ENCODE measurements around the gene SCCPDH. TPM values are rescaled to one million over a fixed set of nuclear protein-coding genes. Genes with fewer than 3 reads are reported as not detected.

The SCCPDH gene
- total RNA-seq, 1 experiment from 2014 or later = 10.9 TPM

GRCh38 chr1:246680696-246681130 lies 43.5 kb upstream of the SCCPDH start:
- CTCF ChIA-PET = interaction anchor here (0.7 to 3.5 kb wide), 3 partner anchors 9 to 17 kb away, joined by 3 to 17 read pairs (median 3); no protein-coding TSS in a partner anchor
- TF ChIP-seq KAT7 (CRISPR knock-in tag; IDR thresholded peaks at IDR 0.05; ENCODE audit: borderline replicate concordance) = no peak
- H3K27ac Mint-ChIP-seq = no peak overlapping the region
- no peak overlapping the region for H3K4me3 Mint-ChIP-seq
- ATAC-seq (no peak), DNase-seq (ENCODE audit: low spot score) (no peak)
- no peaks in the 10 kb centered on the region for H3K4me1 Mint-ChIP-seq
- POLR2A ChIA-PET = no interaction called here
- no peaks in the 10 kb centered on the region for H3K9me3 Mint-ChIP-seq
- H3K36me3 Mint-ChIP-seq = no peaks in the 10 kb centered on the region
- H3K27me3 Mint-ChIP-seq (ENCODE audit: low read depth) = no peaks in the 10 kb centered on the region

DNA sequence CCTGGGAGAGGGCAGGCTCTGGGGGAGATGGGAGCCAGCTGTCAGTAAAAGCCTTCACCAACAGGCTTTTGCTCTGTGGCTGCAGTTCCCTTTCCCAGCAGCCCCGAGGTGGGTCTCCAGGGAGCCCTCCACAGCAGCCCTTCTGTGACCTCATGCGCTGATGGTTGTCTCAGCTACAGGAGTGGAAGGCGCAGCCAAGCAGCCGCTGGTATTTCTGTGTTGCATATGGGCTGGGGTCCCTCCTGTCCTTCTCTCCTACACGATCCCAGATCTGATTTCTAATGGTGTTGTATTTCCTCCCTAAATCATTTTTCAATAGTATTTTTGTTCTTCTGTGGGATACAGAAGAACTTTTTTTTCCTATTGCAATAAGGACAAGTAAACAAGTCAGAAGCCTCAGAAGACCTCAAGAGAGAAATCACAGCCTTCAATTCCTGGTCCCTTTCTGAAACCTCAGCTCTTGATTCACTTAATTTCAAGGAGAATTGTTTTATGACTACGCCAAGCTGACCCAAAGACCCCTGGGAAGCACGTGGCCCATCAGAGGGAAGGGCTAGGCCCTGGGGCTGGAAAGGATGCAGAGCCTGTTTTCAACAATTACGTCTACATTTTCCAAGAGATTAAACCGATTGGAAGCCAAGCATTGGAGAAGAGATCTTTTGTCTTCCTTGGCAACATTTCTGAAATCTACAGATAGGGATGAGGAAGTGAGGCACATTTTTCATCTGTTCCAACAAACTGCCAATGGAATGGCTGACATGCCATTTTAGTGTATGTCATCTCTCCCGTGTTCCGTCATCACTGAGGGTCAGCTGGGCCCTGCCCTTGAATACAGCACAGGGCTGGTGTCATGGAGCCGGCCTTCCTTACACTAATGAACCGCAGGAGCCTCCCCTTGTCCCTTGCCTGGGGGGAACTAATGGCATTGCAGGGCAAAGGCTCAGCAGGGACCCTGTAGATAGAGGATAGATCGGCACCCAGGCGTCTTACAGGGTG lies 42.0 kb upstream of the SCCPDH start:
- H3K9me3 Mint-ChIP-seq = no peaks in the 10 kb centered on the region

More for the DNA sequence above, 42.0 kb upstream of the SCCPDH start:
- TF ChIP-seq CTCF (IDR thresholded peaks at IDR 0.05) (no peak), ELF4 (CRISPR knock-in tag; IDR thresholded peaks at IDR 0.05; ENCODE audit: low read depth) (no peak), OVOL2 (CRISPR knock-in tag; IDR thresholded peaks at IDR 0.05; ENCODE audit: borderline replicate concordance) (no peak), PRRX2 (CRISPR knock-in tag; IDR thresholded peaks at IDR 0.05) (no peak), SP1 (CRISPR knock-in tag; conservative IDR thresholded peaks at IDR 0.05) (no peak), FOXP1 (CRISPR knock-in tag; IDR thresholded peaks at IDR 0.05; ENCODE audit: borderline replicate concordance) (no peak), ZNF317 (CRISPR knock-in tag; IDR thresholded peaks at IDR 0.05; ENCODE audit: borderline replicate concordance, low read depth) (no peak), SOX15 (CRISPR knock-in tag; IDR thresholded peaks at IDR 0.05) (no peak), ZNF671 (CRISPR knock-in tag; IDR thresholded peaks at IDR 0.05) (no peak), JAZF1 (CRISPR knock-in tag; IDR thresholded peaks at IDR 0.05) (no peak)
- TF ChIP-seq, protein P1, sequence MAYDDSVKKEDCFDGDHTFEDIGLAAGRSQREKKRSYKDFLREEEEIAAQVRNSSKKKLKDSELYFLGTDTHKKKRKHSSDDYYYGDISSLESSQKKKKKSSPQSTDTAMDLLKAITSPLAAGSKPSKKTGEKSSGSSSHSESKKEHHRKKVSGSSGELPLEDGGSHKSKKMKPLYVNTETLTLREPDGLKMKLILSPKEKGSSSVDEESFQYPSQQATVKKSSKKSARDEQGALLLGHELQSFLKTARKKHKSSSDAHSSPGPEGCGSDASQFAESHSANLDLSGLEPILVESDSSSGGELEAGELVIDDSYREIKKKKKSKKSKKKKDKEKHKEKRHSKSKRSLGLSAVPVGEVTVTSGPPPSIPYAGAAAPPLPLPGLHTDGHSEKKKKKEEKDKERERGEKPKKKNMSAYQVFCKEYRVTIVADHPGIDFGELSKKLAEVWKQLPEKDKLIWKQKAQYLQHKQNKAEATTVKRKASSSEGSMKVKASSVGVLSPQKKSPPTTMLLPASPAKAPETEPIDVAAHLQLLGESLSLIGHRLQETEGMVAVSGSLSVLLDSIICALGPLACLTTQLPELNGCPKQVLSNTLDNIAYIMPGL (CRISPR knock-in tag; IDR thresholded peaks at IDR 0.05) = no peak
- TF ChIP-seq, protein P2, sequence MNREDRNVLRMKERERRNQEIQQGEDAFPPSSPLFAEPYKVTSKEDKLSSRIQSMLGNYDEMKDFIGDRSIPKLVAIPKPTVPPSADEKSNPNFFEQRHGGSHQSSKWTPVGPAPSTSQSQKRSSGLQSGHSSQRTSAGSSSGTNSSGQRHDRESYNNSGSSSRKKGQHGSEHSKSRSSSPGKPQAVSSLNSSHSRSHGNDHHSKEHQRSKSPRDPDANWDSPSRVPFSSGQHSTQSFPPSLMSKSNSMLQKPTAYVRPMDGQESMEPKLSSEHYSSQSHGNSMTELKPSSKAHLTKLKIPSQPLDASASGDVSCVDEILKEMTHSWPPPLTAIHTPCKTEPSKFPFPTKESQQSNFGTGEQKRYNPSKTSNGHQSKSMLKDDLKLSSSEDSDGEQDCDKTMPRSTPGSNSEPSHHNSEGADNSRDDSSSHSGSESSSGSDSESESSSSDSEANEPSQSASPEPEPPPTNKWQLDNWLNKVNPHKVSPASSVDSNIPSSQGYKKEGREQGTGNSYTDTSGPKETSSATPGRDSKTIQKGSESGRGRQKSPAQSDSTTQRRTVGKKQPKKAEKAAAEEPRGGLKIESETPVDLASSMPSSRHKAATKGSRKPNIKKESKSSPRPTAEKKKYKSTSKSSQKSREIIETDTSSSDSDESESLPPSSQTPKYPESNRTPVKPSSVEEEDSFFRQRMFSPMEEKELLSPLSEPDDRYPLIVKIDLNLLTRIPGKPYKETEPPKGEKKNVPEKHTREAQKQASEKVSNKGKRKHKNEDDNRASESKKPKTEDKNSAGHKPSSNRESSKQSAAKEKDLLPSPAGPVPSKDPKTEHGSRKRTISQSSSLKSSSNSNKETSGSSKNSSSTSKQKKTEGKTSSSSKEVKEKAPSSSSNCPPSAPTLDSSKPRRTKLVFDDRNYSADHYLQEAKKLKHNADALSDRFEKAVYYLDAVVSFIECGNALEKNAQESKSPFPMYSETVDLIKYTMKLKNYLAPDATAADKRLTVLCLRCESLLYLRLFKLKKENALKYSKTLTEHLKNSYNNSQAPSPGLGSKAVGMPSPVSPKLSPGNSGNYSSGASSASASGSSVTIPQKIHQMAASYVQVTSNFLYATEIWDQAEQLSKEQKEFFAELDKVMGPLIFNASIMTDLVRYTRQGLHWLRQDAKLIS (CRISPR knock-in tag; IDR thresholded peaks at IDR 0.05; ENCODE audit: borderline replicate concordance) = no peak
- H3K4me1 Mint-ChIP-seq = no peaks in the 10 kb centered on the region
- no peak overlapping the region for H3K27ac Mint-ChIP-seq
- no peaks in the 10 kb centered on the region for H3K36me3 Mint-ChIP-seq
- no peak overlapping the region for H3K4me3 Mint-ChIP-seq
- ChIA-PET CTCF (interaction anchor here (3.5 kb wide), 1 partner anchor 8 kb away, joined by 17 read pairs; no protein-coding TSS in a partner anchor), POLR2A (no interaction called here)
- no peaks in the 10 kb centered on the region for H3K27me3 Mint-ChIP-seq (ENCODE audit: low read depth)
- DNase-seq (ENCODE audit: low spot score) = no peak
- ATAC-seq = no peak

Data from WTC11 (cell line).